Transverse colon (tissue), 4 donors: ENCODE measurements around the gene GPX4. TPM values are rescaled to one million over a fixed set of nuclear protein-coding genes. Genes with fewer than 3 reads are reported as not detected.

ENCODE experiments used
- DNase-seq: peaks from one replicate; pipeline ENCODE4 v3.0.0-alpha.2; 2019
- H3K27ac ChIP-seq, 4 donors: fragments of 200-600 bp; sonication (generic); 2 replicates each; pipeline ENCODE4 v1.5.1; 2016 to 2018; ENCODE audit warnings: inconsistent platforms in 4 of 4
- H3K27me3 ChIP-seq: fragments of 200-600 bp; sonication (generic); 2 replicates; pipeline ENCODE4 v1.5.1; 2017; ENCODE audit warnings: inconsistent platforms
- H3K36me3 ChIP-seq, 4 donors: fragments of 200-600 bp; sonication (generic); 2 replicates each; pipeline ENCODE4 v1.5.1; 2017 to 2019; ENCODE audit warnings: inconsistent platforms in 4 of 4
- H3K4me1 ChIP-seq, 4 donors: fragments of 200-600 bp; sonication (generic); 2 replicates each; pipeline ENCODE4 v1.5.1; 2017 to 2020; ENCODE audit warnings: inconsistent platforms in 4 of 4
- H3K4me3 ChIP-seq, 4 donors: fragments of 200-600 bp; sonication (generic); 1 replicate in 1 of 4; 2 replicates in 3 of 4; pipeline versions ENCODE4 v1.5.1 to v1.6.1; 2017 to 2019; ENCODE audit warnings: inconsistent platforms in 4 of 4
- H3K9me3 ChIP-seq, 2 donors: fragments of 200-600 bp; sonication (generic); 2 replicates each; pipeline ENCODE4 v1.5.1; 2017 to 2019; ENCODE audit warnings: inconsistent platforms in 2 of 2
- EP300 ChIP-seq: sonication (generic); formaldehyde crosslinking; IDR thresholded peaks from one replicate; pipeline ENCODE4 v1.6.1; 2017; ENCODE audit warnings: antibody characterized with exemption, low read depth
- POLR2A ChIP-seq: fragments of 450-650 bp; IDR thresholded peaks from one replicate; pipeline ENCODE4 v1.6.1; 2016; ENCODE audit warnings: antibody characterized with exemption, mild to moderate bottlenecking, moderate library complexity
- POLR2AphosphoS5 ChIP-seq, 3 donors: sonication (generic); formaldehyde crosslinking; IDR thresholded peaks; one replicate each; pipeline ENCODE4 v1.6.1; 2016; ENCODE audit warnings: antibody characterized with exemption in 3 of 3
- WGBS, 2 donors: methylation state at CpG; one replicate each; pipeline ENCODE4 v1.1.5; 2018; ENCODE audit warnings: low coverage in 1 of 2; 5-methylcytosine and 5-hydroxymethylcytosine counted together
- in situ Hi-C, 4 donors: fragments of 200-750 bp; cut with MboI; loops; one replicate each; pipeline versions ENCODE4 v1.15.0 to v1.15.1; 2017; ENCODE audit warnings: low sequenced_read_pairs in 3 of 4, low pct_ligation_motif_present in 1 of 4, low pct_unique_long_range_greater_than_20kb in 1 of 4
- intact Hi-C: fragments of 100-400 bp; cut with DNase I; formaldehyde crosslinking; loops from one replicate; pipeline ENCODE4 v1.15.1; 2023; ENCODE audit warnings: low total_unique reads
- total RNA-seq, 4 donors: library from RNA; depleted of rRNA; stranded (reverse); fragments of >200 nt; gene quantifications; one replicate each; pipeline ENCODE4 v1.1.0, GENCODE V29; 2016
- TF ChIP-seq, protein P1 (sequence below), 5 experiments: fragments of 200-600 bp in 3 of 5; fragments of 450-650 bp in 2 of 5; sonication (generic) in 3 of 5; IDR thresholded peaks; 1 replicate in 2 of 5; 2 replicates in 3 of 5; pipeline ENCODE4 v1.5.1; 2016 to 2017; ENCODE audit warnings: antibody characterized with exemption in 5 of 5, inconsistent platforms in 3 of 5, mild to moderate bottlenecking in 2 of 5, moderate library complexity in 1 of 5

GPX4 gene
- total RNA-seq, 4 donors from 2014 or later: 115 to 426 (median 261) TPM

DNA sequence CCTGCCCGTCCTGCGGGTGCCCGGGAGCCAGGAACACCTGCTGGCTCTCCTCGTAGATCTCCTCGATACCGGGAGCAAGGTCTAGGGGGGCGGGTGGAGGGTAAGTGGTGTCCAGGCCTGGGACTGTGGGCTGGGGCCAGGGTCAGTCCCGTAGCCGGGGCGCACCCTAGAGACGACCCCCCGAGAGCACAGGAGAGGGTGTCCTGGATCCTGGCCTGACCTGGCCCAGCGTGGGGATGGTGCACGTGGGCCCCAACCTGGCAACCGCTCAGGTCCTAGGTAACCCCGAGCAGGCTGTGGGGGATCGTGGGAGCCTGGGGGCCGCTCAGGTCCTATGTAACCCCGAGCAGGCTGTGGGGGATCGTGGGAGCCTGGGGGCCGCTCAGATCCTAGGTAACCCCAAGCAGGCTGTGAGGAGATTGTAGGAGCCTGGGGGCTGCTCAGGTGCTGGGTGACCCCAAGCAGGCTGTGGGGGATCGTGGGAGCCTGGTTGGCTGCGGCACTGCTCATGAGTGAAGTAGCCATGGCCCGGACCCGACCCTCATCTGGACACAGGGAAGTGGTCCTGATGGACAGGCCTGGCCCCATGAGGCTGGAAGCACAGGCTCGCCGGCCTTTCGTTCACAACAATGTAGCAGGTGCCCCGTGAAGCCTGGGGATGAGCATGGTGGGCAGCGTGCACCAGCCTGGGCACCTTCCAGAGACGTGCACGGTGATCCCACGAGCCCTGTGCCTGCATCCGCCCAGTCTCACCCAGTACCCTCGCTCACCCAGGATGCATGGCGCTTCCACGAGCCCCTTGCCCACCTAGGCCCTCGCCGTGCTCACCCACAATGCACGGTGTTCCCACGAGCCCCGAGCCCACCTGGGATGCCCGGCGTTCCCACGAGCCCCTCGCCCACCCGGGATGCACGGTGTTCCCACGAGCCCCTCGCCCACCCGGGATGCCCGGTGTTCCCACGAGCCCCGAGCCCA is 6.2 kb downstream of the GPX4 start:
- in situ Hi-C loops: no loop called here
- peaks cover 0 to 10% (median 4%) of the 10 kb centered on the region in 4 donors for H3K36me3 ChIP-seq
- H3K4me1 ChIP-seq: peaks cover 24 to 54% (median 41%) of the 10 kb centered on the region in 4 donors

DNA sequence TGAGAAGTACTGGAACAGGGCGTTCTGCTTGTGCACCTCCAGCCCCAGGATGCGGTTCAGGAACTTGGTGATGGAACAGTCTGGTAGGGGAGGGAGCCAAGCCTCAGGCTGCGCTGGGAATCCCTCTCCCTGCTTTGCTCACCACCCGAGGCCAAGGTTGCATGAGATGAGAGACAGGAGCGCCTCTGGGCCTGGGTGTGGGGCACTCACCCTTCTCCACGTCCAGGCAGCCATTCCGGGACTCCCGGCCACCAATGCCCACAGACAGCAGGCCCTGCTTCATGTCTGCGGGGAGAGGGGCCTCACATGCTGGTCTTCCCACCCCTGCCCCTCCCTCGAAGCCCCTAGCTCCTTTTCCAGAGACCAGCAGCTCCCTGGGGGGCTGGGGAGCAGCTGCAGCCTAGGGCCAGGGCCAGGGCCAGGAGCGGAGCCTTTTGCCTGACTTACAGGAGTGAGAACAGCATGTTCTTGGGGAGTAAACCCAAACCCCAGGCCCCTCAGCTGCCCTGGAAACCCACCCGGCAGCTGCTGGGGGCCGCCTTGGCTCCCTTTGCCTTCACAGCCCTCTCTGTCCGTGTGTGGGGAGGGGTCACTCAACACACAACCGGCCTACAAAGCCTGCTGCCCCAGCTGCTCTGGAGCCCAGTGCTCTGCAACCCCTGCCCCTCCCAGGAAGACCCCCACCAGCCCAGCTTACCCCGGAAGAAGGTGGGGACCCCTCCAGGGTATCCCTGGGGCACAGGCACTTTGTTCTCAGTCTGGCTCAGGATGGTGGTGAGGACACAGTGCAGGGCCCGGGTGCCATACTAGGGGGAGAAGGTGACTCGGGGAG is 7.2 kb downstream of the GPX4 start:
- peaks cover 15 to 44% (median 31%) of the 10 kb centered on the region in 4 donors for H3K4me1 ChIP-seq
- DNase-seq: no peak
- in situ Hi-C loops: no loop called here

More for the DNA sequence above, 6.2 kb downstream of the GPX4 start:
- Histone ChIP-seq H3K27ac (no peak overlapping the region), H3K27me3 (no peaks in the 10 kb centered on the region), H3K9me3 (no peaks in the 10 kb centered on the region), H3K4me3 (no peak overlapping the region)
- intact Hi-C loops: loop anchor here (5.0 to 10.0 kb wide), 3 partner anchors 82 to 185 kb away; partner anchors contain the start of genes ARID3A, ATP5F1D and MIDN
- WGBS, 2 donors: 93 to 100% methylated on average over 3 to 45 of the region's 54 CpGs
- TF ChIP-seq POLR2A (no peak), EP300 (no peak), POLR2AphosphoS5 (IDR thresholded peaks at IDR 0.05) (no peak)
- TF ChIP-seq, protein P1, sequence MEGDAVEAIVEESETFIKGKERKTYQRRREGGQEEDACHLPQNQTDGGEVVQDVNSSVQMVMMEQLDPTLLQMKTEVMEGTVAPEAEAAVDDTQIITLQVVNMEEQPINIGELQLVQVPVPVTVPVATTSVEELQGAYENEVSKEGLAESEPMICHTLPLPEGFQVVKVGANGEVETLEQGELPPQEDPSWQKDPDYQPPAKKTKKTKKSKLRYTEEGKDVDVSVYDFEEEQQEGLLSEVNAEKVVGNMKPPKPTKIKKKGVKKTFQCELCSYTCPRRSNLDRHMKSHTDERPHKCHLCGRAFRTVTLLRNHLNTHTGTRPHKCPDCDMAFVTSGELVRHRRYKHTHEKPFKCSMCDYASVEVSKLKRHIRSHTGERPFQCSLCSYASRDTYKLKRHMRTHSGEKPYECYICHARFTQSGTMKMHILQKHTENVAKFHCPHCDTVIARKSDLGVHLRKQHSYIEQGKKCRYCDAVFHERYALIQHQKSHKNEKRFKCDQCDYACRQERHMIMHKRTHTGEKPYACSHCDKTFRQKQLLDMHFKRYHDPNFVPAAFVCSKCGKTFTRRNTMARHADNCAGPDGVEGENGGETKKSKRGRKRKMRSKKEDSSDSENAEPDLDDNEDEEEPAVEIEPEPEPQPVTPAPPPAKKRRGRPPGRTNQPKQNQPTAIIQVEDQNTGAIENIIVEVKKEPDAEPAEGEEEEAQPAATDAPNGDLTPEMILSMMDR (IDR thresholded peaks at IDR 0.05): no peak
- DNase-seq: no peak

DNA sequence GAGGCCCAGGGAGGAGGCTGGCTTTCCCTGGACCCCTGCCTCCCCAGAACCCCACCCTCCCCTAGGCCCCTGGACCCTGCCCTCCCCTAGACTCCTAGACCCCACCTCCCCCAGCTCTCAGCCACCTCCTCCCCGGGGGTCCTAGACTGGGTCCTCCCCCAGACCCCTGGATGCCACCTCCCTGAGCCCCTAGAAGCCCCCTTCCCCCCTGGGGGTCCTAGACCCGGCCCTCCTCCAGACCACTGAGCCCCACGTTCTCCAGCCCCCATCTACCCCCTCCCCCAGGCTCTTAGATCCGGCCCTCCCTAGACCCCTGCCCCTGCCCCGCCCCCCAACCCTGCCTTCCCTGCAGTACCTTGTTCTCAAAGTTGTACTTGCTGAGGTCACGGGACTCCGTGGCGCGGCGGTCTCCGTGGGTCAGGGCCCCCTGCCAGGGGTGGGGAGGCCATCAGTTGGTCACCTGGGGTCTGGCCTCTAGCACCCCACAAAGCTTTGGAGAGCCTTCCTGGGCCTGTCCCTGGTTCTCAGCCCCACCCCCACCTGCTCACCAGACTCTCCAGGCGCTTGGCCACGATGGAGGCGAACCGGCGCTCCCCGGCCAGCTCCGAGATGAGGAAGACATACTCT is 8.0 kb downstream of the GPX4 start:
- H3K4me1 ChIP-seq: peaks cover 15 to 37% (median 28%) of the 10 kb centered on the region in 4 donors
- no peaks in the 10 kb centered on the region for H3K9me3 ChIP-seq
- peaks cover 0 to 18% (median 8%) of the 10 kb centered on the region in 4 donors for H3K36me3 ChIP-seq
- intact Hi-C loops: loop anchor here (5.0 kb wide), 1 partner anchor 81 kb away; no protein-coding TSS in a partner anchor
- in situ Hi-C loops: no loop called here
- peak overlapping the region; percentile 78 to 82 (median 80) for H3K27ac ChIP-seq
- 66% methylated on average over 18 of the region's 18 CpGs; no CpG with 5 or more reads in 1 of the 2 donors for WGBS, 2 donors
- TF ChIP-seq EP300 (no peak), POLR2A (peak; percentile 4)
- no peak for DNase-seq
- H3K27me3 ChIP-seq: no peaks in the 10 kb centered on the region
- H3K4me3 ChIP-seq: no peak overlapping the region

More for the DNA sequence above, 7.2 kb downstream of the GPX4 start:
- H3K27ac ChIP-seq: peak overlapping the region in 3 of 4 donors; percentile 78 to 82 (median 79)
- no peak overlapping the region for H3K4me3 ChIP-seq
- H3K9me3 ChIP-seq: no peaks in the 10 kb centered on the region
- H3K27me3 ChIP-seq: no peaks in the 10 kb centered on the region
- H3K36me3 ChIP-seq: peaks cover 0 to 15% (median 6%) of the 10 kb centered on the region in 4 donors
- no peak for TF ChIP-seq EP300
- TF ChIP-seq POLR2AphosphoS5 (IDR thresholded peaks at IDR 0.05): no peak
- TF ChIP-seq, protein P1 (IDR thresholded peaks at IDR 0.05): no peak
- no peak for TF ChIP-seq POLR2A
- intact Hi-C loops: loop anchor here (5.0 kb wide), 1 partner anchor 81 kb away; no protein-coding TSS in a partner anchor
- WGBS, 2 donors: 70% methylated on average over 9 of the region's 18 CpGs; no CpG with 5 or more reads in 1 of the 2 donors
